GM19023 (cell line): ENCODE data around the gene FBXL4.

Experiments
- ATAC-seq: cut with Tn5 transposase; IDR thresholded peaks from one replicate; pipeline ENCODE4 v1.9.1; 2021; ENCODE audit warnings: mild to moderate bottlenecking, moderate library complexity; ENCODE audit not compliant: unreplicated experiment

The FBXL4 gene

GRCh38 chr6:98840385-98840784 lies 107.4 kb downstream of the FBXL4 start:
- no peak for ATAC-seq

- ATAC-seq, result no peak
Observed at GRCh38 chr6:98839781-98840361, 107.9 kb downstream of the FBXL4 start.

GRCh38 chr6:98838975-98839374 lies 108.8 kb downstream of the FBXL4 start:
- no peak for ATAC-seq

- no peak for ATAC-seq
Observed at GRCh38 chr6:98838032-98838431, 109.7 kb downstream of the FBXL4 start.

- ATAC-seq, result no peak
Observed at GRCh38 chr6:98836962-98837944, 110.5 kb downstream of the FBXL4 start.

GRCh38 chr6:98836025-98836961 lies 111.5 kb downstream of the FBXL4 start:
- ATAC-seq, result no peak

- peak; percentile 12 for ATAC-seq
Observed at GRCh38 chr6:98835149-98836024, 112.4 kb downstream of the FBXL4 start.

GRCh38 chr6:98834060-98835031 lies 113.4 kb downstream of the FBXL4 start, which contains the start of gene POU3F2:
Gene POU3F2, plus strand, starts transcription at chr6:98834574. Its CDS starts 300 bp downstream, at chr6:98834874.
- peak; percentile 69 for ATAC-seq

- no peak for ATAC-seq
Observed at GRCh38 chr6:98833307-98834059, 114.3 kb downstream of the FBXL4 start.

- no peak for ATAC-seq
Observed at GRCh38 chr6:98833057-98833306, 114.8 kb downstream of the FBXL4 start.

GRCh38 chr6:98832284-98833056 lies 115.3 kb downstream of the FBXL4 start:
- no peak for ATAC-seq

GRCh38 chr6:98831959-98832283 lies 115.8 kb downstream of the FBXL4 start:
- ATAC-seq, result no peak

GRCh38 chr6:98831057-98831958 lies 116.4 kb downstream of the FBXL4 start:
- ATAC-seq, result no peak

GRCh38 chr6:98830146-98830545 lies 117.6 kb downstream of the FBXL4 start:
- ATAC-seq, result no peak

- no peak for ATAC-seq
Observed at GRCh38 chr6:98828941-98829411, 118.8 kb downstream of the FBXL4 start.

GRCh38 chr6:98828211-98828788 lies 119.4 kb downstream of the FBXL4 start:
- ATAC-seq, result no peak
